Stimulated activated CD4-positive, alpha-beta T cell treated with anti-CD3 and anti-CD28 coated beads, Interleukin-15, amount 100 ng/mL, for 1 hour (primary cell): Measurements from ENCODE around the gene KATNAL2.
A peak's percentile ranks its signal among the peaks of the same experiment; 100 is the strongest.
"Not testable (repeated sequence)": the region's sequence is repeated elsewhere in the genome, so short reads cannot be mapped to it uniquely, and the experiment has no call there.

Source experiments
- DNase-seq, 2 donors: peaks; one replicate each; pipeline ENCODE4 v3.0.0-alpha.2; 2020; ENCODE audit warnings: low read depth in 1 of 2, low spot score in 1 of 2

KATNAL2 gene

DNA sequence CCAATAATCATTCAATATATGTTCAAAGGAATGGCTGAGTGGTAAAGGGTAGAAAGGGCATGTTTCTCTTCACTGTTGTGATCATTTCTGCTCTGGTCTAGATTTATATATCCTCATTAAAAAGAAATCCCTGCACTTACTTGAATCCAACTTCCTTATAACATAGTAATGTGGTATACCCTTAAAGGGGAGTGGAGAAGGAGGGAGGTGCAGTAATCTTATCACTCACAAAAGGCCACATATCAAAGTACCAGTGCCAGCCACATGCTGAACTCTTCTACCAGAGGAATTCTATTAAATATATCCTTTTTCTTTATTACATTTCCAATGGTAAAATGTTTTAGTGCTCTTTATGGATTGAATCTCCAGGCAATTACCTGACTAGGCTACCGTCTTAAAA is 3.3 kb downstream of the KATNAL2 start:
- DNase-seq: no peak

DNA sequence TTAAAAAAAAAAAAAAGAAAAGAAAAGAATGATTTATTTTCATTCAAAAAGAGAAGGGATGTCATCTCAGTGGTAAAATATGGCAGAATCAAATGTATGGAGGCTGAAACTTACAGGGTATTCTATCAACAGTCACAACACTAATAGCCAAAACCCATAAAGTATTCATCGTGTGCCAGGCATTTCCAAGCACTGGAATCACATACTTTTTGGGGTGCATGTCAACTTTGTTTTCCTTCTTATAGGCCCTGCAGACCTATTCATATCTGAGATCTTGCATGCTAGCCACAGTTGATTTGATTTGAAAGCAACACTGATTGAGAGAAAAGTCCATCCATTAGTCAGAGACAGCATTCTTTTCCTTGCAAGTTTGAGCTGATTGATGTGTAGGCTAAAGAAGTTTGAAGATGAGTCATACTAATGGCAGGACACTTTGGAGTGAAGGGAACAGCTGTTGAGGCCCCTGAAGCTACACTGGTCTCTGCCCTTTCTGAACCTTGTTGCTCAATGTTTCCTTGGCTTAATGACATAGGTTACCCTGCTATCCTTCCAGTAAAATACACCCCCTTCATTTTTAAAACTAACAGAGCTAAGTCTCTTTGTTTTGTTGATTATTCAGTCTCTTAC is 22.0 kb downstream of the KATNAL2 start:
- DNase-seq: no peak

DNA sequence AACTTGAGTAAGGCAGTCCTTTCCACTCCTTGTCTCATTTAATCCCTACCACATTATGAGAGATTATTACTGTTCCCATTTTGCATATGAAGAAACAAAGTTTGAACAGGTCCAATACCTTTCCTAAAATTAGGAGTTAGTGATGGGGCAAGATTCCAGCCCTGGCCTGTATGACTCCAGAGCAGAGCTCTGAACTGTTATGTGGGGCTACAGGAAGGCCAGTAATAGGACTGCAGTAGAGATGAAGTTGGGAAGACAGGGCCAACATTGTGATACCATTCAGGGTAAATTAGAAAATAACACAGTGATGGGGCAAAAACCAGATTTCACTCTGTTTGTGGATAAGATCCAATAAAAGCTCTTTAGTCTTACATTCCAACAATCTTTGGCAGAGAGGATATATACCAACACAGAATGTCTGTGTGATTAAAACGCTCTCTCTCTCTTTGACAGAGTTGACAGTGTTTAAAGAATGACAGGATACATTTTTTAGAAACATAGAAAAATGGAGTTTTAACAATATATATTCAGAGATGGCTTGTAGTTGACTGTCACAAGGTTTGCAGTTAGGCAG is 22.7 kb downstream of the KATNAL2 start:
- no peak for DNase-seq

DNA sequence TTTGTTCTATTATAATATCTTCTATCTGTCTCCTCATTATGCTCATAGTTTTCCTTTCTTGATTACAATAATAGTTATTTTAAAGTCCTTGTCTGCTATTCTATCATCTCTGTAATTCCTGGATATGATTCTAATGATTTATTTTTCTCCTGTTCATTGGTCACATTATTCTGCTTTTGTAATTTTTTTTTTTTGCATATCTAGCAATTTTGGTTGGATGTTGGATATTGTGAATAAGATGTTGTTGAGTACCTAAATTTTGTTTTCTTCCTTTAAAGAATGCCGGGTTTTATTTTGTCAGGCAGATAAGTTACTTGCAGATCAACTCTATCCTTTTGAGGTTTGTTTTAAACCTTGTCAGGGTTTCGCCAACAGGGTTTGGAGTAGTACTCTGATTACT is 25.2 kb downstream of the KATNAL2 start:
- DNase-seq: no peak

DNA sequence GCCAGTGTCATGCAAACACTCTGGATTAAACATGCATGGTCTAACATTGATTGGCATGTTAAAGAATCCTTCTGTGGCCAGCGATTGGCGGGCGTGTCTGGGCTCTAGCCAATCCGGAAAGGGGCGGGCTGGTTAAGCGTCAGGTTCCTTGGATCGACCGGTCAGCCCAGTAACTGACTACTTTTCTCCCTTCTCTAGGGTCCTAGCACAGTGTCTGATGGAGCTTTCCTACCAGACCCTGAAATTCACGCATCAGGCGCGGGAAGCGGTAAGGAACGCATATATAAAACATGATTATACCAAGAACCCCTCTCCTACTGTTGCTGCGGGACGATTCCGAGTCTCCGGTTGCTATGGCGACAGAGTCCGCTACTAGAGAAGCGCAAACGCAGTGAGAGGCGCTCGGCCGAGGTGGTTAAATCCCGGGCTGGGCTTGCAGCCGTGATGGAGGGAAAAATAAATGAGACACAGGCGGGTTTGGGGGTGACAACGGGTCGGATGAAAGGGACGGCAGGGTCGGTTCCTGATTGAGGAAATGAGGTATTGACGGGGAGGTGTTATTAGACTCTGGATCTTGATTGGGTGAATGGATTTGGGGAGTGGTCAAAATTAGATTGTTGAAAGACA is 29.4 kb downstream of the KATNAL2 start:
- peak in 1 of 2 donors; percentile 25 for DNase-seq

DNA sequence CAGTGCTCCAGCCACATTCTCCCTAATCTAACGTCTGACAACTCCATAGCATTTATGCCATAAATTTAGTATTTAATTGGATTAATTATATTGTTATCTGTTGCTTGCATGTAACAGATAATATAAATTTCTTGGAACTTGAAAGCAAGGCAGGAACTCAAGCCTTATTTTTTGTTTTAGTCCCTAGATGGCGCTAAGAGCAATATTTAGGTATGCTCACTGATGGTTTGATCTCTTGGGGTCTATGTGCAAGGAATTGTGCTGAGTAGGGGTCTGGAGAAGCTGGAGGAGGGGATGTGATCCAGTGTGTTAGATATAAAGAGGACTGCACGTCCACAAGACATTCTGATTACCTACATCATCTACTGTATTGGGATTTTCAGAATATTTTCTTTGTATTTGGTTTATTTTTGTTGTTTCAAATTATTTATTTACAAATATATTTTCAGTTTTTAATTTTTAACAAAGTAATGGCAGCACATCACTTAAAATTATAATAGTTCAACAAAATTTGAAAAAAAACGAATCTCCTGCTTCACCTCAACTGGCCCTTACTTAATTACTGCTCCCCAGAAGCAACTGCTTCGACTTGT is 32.8 kb downstream of the KATNAL2 start:
- no peak for DNase-seq

DNA sequence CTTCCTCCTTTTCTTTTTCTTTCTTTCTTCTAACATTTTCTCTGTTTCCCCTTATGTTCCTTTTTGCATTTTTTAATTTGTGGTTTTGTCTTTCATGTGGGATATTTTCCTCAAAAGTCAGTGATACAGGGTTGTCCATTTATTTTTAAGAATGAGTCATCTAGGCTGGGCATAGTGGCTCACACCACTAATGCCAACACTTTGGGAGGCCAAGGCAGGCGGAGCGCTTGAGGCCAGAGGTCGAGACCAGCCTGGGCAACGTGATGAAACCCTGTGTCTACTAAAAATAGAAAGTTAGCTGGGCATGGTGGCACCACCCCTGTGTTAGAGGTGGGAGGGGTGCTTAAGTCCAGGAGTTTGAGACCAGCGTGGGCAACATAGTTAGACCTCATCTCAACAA is 35.8 kb downstream of the KATNAL2 start:
- DNase-seq: no peak

DNA sequence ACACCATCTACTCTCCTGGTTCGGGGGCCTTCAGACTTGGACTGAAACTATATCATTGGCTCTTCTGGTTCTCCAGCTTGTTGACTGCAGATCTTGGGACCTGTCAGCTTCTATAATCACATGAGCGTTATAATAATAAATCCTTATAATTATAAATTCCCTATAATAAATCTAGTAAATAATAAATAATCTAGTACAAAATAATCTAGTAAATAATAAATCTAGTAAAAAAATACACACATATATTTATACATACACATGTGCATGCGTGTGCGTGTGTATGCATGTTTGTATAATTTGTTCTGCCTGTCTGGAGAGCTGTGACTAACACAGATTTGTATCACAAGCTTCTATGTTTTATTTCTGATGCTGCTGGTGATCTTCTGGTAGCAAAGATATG is 40.8 kb downstream of the KATNAL2 start:
- no peak for DNase-seq

DNA sequence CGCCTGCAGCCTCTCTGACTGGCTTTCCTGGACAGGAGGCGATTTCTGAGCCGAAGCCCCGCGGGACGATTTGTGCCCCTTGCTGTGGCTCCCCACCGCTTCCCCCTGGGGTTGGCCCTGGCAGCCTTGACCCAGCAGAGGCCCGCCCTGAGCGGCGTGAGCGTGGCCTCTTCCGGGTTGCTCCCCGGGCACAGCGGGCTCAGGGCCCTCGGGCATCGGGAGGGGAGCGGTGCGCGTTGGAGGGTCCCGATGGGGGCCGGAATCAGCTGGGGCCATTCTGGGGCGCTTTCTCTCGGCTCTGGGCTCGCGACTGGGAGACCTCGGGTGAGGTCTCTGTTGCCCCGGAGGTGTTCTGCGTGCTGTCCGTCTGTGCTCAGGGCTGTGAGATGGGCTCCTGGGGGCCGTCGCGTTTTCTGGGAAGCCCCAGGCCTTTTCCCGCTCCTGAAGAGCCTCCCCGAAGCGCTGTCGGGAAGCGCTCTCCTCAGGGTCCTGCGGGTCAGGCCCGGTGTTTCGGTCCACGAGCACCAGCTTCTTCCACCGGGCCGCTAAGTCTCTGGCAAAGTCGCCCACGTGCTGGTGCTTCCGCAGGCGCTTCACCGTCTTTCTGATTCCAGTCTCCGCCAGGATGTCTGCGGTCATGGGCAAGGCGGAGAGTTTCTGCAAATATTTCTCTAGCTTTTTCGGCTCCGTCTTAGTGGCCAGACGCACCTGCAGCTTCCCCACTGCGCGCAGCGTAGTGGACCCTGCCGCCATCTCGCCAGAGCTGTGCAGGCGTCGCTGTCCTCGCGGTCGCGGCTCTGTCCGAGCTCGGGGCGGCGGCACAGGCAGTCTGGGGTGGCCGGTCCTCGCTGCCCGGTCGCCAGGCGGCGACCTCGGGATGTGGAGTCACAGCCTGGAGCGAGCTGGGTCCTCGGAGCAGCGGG is 46.5 kb downstream of the KATNAL2 start:
- DNase-seq: not testable (repeated sequence)

DNA sequence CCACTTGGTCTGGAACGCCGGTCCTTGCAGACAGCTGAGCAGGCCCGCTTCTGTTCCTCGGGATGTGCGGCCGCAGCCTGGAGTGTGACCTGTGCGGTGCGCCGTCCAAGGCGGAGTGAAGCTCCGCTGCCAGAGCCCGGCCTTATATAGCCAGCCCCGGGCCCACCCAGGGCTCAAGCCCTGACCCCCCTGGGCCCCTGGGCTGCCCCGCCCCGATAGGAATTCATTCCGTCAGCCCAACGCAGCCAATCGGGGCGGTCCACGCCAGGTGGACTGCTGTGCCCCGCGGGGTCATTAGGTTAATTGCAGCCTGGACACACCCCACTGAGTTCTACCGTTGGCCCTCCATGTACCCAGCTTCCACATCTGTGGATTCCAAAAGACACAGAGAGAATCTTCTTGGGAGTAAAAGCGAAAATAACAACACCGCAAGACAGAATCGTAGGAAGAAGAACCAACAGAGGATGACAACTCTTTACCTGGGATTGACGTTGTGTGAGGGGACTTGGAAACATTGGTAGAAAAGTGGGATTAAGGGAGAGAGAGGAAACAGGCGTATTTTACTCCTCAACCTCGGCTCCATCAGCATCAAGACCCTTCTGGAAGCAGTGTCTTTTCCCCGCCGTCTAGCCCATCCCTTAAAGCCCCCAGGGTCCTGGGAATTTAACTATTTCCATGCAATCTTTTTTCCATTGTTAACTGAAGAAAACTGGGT is 47.3 kb downstream of the KATNAL2 start:
- not testable (repeated sequence) for DNase-seq

DNA sequence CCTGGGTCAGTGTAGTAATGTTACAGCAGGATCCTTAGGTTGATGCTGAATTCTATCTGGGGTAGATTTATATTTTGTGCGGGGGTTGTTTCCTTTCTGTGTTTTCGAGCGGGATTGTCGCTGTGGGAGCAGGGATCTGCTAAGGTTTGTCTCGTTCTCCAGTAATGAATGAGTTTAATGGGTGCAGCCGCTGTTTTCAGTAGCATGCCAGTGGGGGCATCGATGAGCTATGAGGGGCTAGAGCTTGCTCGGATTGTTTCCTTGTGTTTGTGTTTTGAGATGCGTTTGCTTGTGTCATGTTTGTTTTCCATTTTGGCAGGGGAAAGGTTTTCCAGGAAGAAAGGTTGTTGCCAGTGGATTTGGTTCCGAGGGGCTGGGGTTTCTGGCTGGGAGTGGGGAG is 48.9 kb downstream of the KATNAL2 start:
- not testable (repeated sequence) for DNase-seq

DNA sequence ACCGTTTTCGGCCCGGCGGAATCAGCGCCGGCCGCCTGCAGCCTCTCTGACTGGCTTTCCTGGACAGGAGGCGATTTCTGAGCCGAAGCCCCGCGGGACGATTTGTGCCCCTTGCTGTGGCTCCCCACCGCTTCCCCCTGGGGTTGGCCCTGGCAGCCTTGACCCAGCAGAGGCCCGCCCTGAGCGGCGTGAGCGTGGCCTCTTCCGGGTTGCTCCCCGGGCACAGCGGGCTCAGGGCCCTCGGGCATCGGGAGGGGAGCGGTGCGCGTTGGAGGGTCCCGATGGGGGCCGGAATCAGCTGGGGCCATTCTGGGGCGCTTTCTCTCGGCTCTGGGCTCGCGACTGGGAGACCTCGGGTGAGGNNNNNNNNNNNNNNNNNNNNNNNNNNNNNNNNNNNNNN is 52.1 kb downstream of the KATNAL2 start:
- not testable (repeated sequence) for DNase-seq

DNA sequence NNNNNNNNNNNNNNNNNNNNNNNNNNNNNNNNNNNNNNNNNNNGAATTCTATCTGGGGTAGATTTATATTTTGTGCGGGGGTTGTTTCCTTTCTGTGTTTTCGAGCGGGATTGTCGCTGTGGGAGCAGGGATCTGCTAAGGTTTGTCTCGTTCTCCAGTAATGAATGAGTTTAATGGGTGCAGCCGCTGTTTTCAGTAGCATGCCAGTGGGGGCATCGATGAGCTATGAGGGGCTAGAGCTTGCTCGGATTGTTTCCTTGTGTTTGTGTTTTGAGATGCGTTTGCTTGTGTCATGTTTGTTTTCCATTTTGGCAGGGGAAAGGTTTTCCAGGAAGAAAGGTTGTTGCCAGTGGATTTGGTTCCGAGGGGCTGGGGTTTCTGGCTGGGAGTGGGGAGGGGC is 102.5 kb downstream of the KATNAL2 start:
- DNase-seq: not testable (repeated sequence)

DNA sequence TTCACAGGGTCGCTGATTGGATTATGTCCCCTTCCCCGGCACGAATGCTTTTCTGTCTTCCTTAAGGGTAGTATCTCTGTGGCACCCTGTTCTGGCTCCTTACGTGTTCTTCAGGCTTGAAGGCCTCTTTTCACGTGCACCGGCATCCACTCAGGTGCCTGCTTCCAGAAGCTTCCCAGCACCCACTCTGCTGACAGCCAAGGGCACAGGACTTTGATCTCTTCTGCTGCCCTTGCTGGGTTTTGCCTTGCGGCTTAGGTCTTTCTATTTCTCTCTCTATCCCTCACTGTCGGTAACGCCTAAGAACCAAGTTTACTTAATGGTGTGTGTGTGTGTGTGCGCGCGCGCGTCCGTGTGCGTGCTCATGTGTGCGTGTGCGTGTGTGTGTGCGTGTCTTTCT is 103.4 kb downstream of the KATNAL2 start:
- DNase-seq: not testable (repeated sequence)

DNA sequence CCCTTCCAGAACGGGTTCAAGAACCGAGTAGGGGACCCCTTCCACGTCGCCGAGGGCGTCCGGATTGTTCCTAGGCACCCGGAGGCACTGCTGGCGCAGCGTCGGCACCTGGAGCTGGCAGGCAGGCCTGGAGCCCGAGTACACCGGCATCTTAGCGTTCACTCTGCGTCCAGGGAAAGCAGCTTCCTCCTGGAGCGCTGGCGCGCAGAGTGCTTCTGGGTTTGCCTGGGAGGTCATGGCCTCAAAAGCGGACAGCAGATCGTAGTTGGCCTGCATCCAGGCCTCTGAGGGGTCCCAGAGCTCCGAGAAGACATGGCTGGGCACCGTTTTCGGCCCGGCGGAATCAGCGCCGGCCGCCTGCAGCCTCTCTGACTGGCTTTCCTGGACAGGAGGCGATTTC is 105.4 kb downstream of the KATNAL2 start:
- not testable (repeated sequence) for DNase-seq

DNA sequence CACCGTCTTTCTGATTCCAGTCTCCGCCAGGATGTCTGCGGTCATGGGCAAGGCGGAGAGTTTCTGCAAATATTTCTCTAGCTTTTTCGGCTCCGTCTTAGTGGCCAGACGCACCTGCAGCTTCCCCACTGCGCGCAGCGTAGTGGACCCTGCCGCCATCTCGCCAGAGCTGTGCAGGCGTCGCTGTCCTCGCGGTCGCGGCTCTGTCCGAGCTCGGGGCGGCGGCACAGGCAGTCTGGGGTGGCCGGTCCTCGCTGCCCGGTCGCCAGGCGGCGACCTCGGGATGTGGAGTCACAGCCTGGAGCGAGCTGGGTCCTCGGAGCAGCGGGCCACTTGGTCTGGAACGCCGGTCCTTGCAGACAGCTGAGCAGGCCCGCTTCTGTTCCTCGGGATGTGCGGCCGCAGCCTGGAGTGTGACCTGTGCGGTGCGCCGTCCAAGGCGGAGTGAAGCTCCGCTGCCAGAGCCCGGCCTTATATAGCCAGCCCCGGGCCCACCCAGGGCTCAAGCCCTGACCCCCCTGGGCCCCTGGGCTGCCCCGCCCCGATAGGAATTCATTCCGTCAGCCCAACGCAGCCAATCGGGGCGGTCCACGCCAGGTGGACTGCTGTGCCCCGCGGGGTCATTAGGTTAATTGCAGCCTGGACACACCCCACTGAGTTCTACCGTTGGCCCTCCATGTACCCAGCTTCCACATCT is 106.5 kb downstream of the KATNAL2 start:
- DNase-seq: not testable (repeated sequence)

DNA sequence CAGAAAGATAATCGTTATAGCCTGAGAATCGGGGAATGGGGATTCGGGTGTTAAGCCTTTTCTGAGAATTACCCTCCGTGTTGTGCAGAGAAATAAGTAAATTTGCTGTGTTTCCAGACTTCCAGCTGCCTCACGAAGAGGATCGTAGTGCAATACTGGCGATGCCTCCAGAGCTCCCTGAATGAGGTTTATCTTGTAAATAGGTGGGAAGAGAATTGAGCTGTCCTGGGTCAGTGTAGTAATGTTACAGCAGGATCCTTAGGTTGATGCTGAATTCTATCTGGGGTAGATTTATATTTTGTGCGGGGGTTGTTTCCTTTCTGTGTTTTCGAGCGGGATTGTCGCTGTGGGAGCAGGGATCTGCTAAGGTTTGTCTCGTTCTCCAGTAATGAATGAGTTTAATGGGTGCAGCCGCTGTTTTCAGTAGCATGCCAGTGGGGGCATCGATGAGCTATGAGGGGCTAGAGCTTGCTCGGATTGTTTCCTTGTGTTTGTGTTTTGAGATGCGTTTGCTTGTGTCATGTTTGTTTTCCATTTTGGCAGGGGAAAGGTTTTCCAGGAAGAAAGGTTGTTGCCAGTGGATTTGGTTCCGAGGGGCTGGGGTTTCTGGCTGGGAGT is 108.3 kb downstream of the KATNAL2 start:
- not testable (repeated sequence) for DNase-seq

DNA sequence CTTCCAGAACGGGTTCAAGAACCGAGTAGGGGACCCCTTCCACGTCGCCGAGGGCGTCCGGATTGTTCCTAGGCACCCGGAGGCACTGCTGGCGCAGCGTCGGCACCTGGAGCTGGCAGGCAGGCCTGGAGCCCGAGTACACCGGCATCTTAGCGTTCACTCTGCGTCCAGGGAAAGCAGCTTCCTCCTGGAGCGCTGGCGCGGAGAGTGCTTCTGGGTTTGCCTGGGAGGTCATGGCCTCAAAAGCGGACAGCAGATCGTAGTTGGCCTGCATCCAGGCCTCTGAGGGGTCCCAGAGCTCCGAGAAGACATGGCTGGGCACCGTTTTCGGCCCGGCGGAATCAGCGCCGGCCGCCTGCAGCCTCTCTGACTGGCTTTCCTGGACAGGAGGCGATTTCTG is 111.3 kb downstream of the KATNAL2 start:
- DNase-seq: not testable (repeated sequence)

DNA sequence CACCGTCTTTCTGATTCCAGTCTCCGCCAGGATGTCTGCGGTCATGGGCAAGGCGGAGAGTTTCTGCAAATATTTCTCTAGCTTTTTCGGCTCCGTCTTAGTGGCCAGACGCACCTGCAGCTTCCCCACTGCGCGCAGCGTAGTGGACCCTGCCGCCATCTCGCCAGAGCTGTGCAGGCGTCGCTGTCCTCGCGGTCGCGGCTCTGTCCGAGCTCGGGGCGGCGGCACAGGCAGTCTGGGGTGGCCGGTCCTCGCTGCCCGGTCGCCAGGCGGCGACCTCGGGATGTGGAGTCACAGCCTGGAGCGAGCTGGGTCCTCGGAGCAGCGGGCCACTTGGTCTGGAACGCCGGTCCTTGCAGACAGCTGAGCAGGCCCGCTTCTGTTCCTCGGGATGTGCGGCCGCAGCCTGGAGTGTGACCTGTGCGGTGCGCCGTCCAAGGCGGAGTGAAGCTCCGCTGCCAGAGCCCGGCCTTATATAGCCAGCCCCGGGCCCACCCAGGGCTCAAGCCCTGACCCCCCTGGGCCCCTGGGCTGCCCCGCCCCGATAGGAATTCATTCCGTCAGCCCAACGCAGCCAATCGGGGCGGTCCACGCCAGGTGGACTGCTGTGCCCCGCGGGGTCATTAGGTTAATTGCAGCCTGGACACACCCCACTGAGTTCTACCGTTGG is 112.4 kb downstream of the KATNAL2 start:
- not testable (repeated sequence) for DNase-seq
